Small intestine (tissue), 4 donors: ENCODE results near the gene NLK. TPM values are rescaled to one million over a fixed set of nuclear protein-coding genes. Genes with fewer than 3 reads are reported as not detected.

Experiments
- polyA plus RNA-seq, 4 donors: library from polyadenylated mRNA; stranded (reverse) in 3 of 4; unstranded in 1 of 4; fragments of 200-250 nt in 3 of 4; fragments of 120-200 nt in 1 of 4; gene quantifications; one replicate each; pipeline versions ENCODE4 v1.2.1 to v1.2.3, GENCODE V29; 2013
- donor health status: healthy with polysubstance abuse.
- donor health status: Bipolar disorder and iron deficiency.
- donor health status: healthy.

The NLK gene
- polyA plus RNA-seq, 4 donors: 7.0 to 13.3 (median 10.0) TPM

Other genes with a start within 250 kb of the NLK start
- 10 to 100 TPM in 1 of 4 donors, 1 to 10 TPM in 1, under 1 TPM in 2; 0.22 to 29.9 (median 0.93) TPM for gene NOS2, start 242.1 kb upstream of the NLK start, polyA plus RNA-seq
- gene LYRM9, start 149.3 kb upstream of the NLK start, polyA plus RNA-seq: 10 to 100 TPM in 2 of 4 donors, 1 to 10 TPM in 2; 4.0 to 16.5 (median 9.4) TPM